Caco-2 (cell line): ENCODE results near the gene TET1. TPM values are rescaled to one million over a fixed set of nuclear protein-coding genes. Genes with fewer than 3 reads are reported as not detected.

Experiments used
- BruUV-seq: library from RNA; stranded (reverse); fragments of 400-500 nt; replicated peaks from 2 replicates; lab custom pipeline; 2021; lab: Mats Ljungman, UMichigan
- CTCF ChIA-PET: fragments of 300-600 bp; sonication (Branson Sonifier 250); formaldehyde crosslinking; loops from one replicate; lab custom pipeline; 2022; ENCODE audit warnings: antibody characterized with exemption; lab: Charles Lee
- POLR2A ChIA-PET: fragments of 300-600 bp; sonication (Branson Sonifier 250); formaldehyde crosslinking; loops from one replicate; lab custom pipeline; 2022; ENCODE audit warnings: antibody characterized with exemption; lab: Charles Lee
- DNase-seq, 2 experiments: peaks; one replicate each; pipeline versions ENCODE4 v3.0.0 to v3.0.0-alpha.2; 2020 to 2022
- H3K27me3 ChIP-seq: replicated peaks from 2 replicates; pipeline ENCODE4 v1.6.0; 2011; ENCODE audit warnings: low read length; ENCODE audit not compliant: control insufficient read depth, insufficient read depth
- H3K36me3 ChIP-seq: 2 replicates; pipeline ENCODE4 v1.5.1; 2011; ENCODE audit warnings: low read length; ENCODE audit not compliant: control insufficient read depth, insufficient read depth
- H3K4me1 ChIP-seq: fragments of 250-450 bp; sonication (Bioruptor Pico); 2 replicates; pipeline ENCODE4 v1.5.1; 2020; ENCODE audit warnings: mild to moderate bottlenecking
- H3K4me3 ChIP-seq: 2 replicates; pipeline ENCODE4 v1.5.1; 2011; ENCODE audit warnings: low read depth, mild to moderate bottlenecking, control low read depth, low read length
- H3K9me3 ChIP-seq: fragments of 250-450 bp; sonication (Bioruptor Pico); 2 replicates; pipeline ENCODE4 v1.5.1; 2020; ENCODE audit warnings: mild to moderate bottlenecking, moderate library complexity
- H3K27ac Mint-ChIP-seq: one replicate; pipeline ENCODE4 v1.8.0; 2022; ENCODE audit warnings: mixed read lengths; ENCODE audit not compliant: unreplicated experiment
- H3K27me3 Mint-ChIP-seq: one replicate; pipeline ENCODE4 v1.8.0; 2022; ENCODE audit warnings: mixed read lengths; ENCODE audit not compliant: insufficient read depth, unreplicated experiment
- H3K36me3 Mint-ChIP-seq: one replicate; pipeline ENCODE4 v1.8.0; 2022; ENCODE audit warnings: mild to moderate bottlenecking, mixed read lengths; ENCODE audit not compliant: insufficient read depth, unreplicated experiment
- H3K4me1 Mint-ChIP-seq: one replicate; pipeline ENCODE4 v1.8.0; 2022; ENCODE audit warnings: low read depth, mixed read lengths; ENCODE audit not compliant: unreplicated experiment
- H3K4me3 Mint-ChIP-seq: one replicate; pipeline ENCODE4 v1.8.0; 2022; ENCODE audit warnings: mild to moderate bottlenecking, moderate library complexity, mixed read lengths; ENCODE audit not compliant: unreplicated experiment
- H3K9me3 Mint-ChIP-seq: one replicate; pipeline ENCODE4 v1.8.0; 2022; ENCODE audit warnings: mixed read lengths; ENCODE audit not compliant: unreplicated experiment
- CTCF ChIP-seq, 2 experiments: fragments of 200-600 bp in 1 of 2; IDR thresholded peaks; 1 replicate in 1 of 2; 2 replicates in 1 of 2; pipeline versions ENCODE4 v1.5.1 to v1.8.0; 2011 to 2022; ENCODE audit warnings: antibody characterized with exemption in 1 of 2, control low read depth in 1 of 2, inconsistent platforms in 1 of 2, low read depth in 1 of 2, low read length in 1 of 2, mild to moderate bottlenecking in 1 of 2, moderate library complexity in 1 of 2; ENCODE audit not compliant: insufficient read depth in 1 of 2, severe bottlenecking in 1 of 2, unreplicated experiment in 1 of 2
- intact Hi-C: fragments of 100-400 bp; cut with micrococcal nuclease; formaldehyde crosslinking; loops from one replicate; pipeline ENCODE4 v1.10.0; 2022; ENCODE audit not compliant: unreplicated experiment
- total RNA-seq: library from RNA; stranded (reverse); gene quantifications from 2 replicates; pipeline ENCODE4 v1.2.3, GENCODE V29; 2022

Gene TET1
- total RNA-seq, 1 experiment from 2014 or later, result 18.6 TPM

GRCh38 chr10:68725016-68725415, 164.9 kb downstream of the TET1 start:
- Mint-ChIP-seq H3K36me3 (peaks cover 93% of the 10 kb centered on the region), H3K4me3 (no peak overlapping the region), H3K9me3 (no peaks in the 10 kb centered on the region), H3K4me1 (peaks cover 9% of the 10 kb centered on the region), H3K27me3 (no peaks in the 10 kb centered on the region), H3K27ac (no peak overlapping the region)
- Histone ChIP-seq H3K4me3 (no peak overlapping the region), H3K4me1 (peaks cover 7% of the 10 kb centered on the region), H3K36me3 (peaks cover 6% of the 10 kb centered on the region), H3K9me3 (no peaks in the 10 kb centered on the region), H3K27me3 (no peaks in the 10 kb centered on the region; the same call in 1 of the 2 replicates)
- DNase-seq, result peak in 1 of 2 experiments; percentile 27
- TF ChIP-seq CTCF (IDR thresholded peaks at IDR 0.05; ENCODE audit: insufficient read depth in 1 of 2, low read depth in 1 of 2, low read length in 1 of 2, severe bottlenecking in 1 of 2, unreplicated experiment in 1 of 2), result no peak
- CTCF ChIA-PET, result no interaction called here
- BruUV-seq, result no TSS peak
- POLR2A ChIA-PET, result no interaction called here
- intact Hi-C loops, result no loop called here

- ChIA-PET POLR2A (no interaction called here), CTCF (no interaction called here)
- Histone ChIP-seq H3K4me1 (peaks cover 6% of the 10 kb centered on the region), H3K4me3 (no peak overlapping the region), H3K27me3 (no peaks in the 10 kb centered on the region; the same call in 1 of the 2 replicates), H3K36me3 (peaks cover 9% of the 10 kb centered on the region), H3K9me3 (no peaks in the 10 kb centered on the region)
- Mint-ChIP-seq H3K4me1 (peaks cover 5% of the 10 kb centered on the region), H3K9me3 (no peaks in the 10 kb centered on the region), H3K4me3 (no peak overlapping the region), H3K27ac (no peak overlapping the region), H3K36me3 (peaks cover 98% of the 10 kb centered on the region), H3K27me3 (no peaks in the 10 kb centered on the region)
- TF ChIP-seq CTCF (IDR thresholded peaks at IDR 0.05; ENCODE audit: insufficient read depth in 1 of 2, low read depth in 1 of 2, low read length in 1 of 2, severe bottlenecking in 1 of 2, unreplicated experiment in 1 of 2), result no peak
- DNase-seq, result peak in 1 of 2 experiments; percentile 15
- no TSS peak for BruUV-seq
- intact Hi-C loops, result no loop called here
Observed at GRCh38 chr10:68727146-68727545, 167.0 kb downstream of the TET1 start.

- no peaks in the 10 kb centered on the region; the same call in 1 of the 2 replicates for H3K27me3 ChIP-seq
- BruUV-seq, result no TSS peak
- ChIA-PET CTCF (no interaction called here), POLR2A (interaction anchor here (0.6 kb wide), 1 partner anchor 183 kb away, joined by 3 read pairs; no protein-coding TSS in a partner anchor)
- peaks cover 100% of the 10 kb centered on the region for H3K36me3 Mint-ChIP-seq
- no peak overlapping the region for H3K4me3 Mint-ChIP-seq
- no peaks in the 10 kb centered on the region for H3K27me3 Mint-ChIP-seq
- H3K4me1 ChIP-seq, result no peaks in the 10 kb centered on the region
- no peak for TF ChIP-seq CTCF (IDR thresholded peaks at IDR 0.05; ENCODE audit: insufficient read depth in 1 of 2, low read depth in 1 of 2, low read length in 1 of 2, severe bottlenecking in 1 of 2, unreplicated experiment in 1 of 2)
- no peaks in the 10 kb centered on the region for H3K9me3 Mint-ChIP-seq
- DNase-seq, result peak in 1 of 2 experiments; percentile 22
- H3K4me1 Mint-ChIP-seq, result no peaks in the 10 kb centered on the region
- H3K27ac Mint-ChIP-seq, result no peak overlapping the region
- no peaks in the 10 kb centered on the region for H3K9me3 ChIP-seq
- peaks cover 19% of the 10 kb centered on the region for H3K36me3 ChIP-seq
- H3K4me3 ChIP-seq, result no peak overlapping the region
- intact Hi-C loops, result no loop called here
Observed at GRCh38 chr10:68732651-68733050, 172.5 kb downstream of the TET1 start.
